NCI-H774 (cell line): ENCODE results near the gene ABI3BP.

Experiments used
- DNase-seq: peaks from one replicate; lab custom pipeline; 2025; lab: John Stamatoyannopoulos, UW

Gene ABI3BP

GRCh38 chr3:100941041-100941440 is 52.2 kb downstream of the ABI3BP start:
- DNase-seq: no peak

DNA sequence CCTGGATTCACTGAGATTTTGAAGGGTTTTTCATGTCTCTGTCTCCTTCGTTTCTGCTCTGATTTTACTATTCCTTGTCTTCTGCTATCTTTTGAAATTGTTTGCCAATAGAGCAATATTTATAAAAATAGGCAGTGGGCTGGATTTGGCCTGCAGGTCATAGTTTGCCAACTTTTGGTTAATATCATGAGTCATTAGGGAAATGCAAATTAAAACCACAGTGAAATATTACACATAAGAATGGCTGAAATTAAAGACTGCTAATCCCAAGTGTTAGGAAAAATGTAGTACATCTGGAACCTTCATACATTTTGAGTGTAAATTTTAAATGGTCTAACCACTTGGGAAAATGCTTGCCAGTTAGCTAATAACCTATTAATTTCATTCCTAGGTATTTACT is 56.3 kb downstream of the ABI3BP start:
- no peak for DNase-seq

- DNase-seq: no peak
Observed at GRCh38 chr3:100932491-100932890, 60.7 kb downstream of the ABI3BP start.

- DNase-seq: no peak
Observed at GRCh38 chr3:100928638-100929428, 64.4 kb downstream of the ABI3BP start.

GRCh38 chr3:100927775-100928174 is 65.4 kb downstream of the ABI3BP start:
- no peak for DNase-seq

DNA sequence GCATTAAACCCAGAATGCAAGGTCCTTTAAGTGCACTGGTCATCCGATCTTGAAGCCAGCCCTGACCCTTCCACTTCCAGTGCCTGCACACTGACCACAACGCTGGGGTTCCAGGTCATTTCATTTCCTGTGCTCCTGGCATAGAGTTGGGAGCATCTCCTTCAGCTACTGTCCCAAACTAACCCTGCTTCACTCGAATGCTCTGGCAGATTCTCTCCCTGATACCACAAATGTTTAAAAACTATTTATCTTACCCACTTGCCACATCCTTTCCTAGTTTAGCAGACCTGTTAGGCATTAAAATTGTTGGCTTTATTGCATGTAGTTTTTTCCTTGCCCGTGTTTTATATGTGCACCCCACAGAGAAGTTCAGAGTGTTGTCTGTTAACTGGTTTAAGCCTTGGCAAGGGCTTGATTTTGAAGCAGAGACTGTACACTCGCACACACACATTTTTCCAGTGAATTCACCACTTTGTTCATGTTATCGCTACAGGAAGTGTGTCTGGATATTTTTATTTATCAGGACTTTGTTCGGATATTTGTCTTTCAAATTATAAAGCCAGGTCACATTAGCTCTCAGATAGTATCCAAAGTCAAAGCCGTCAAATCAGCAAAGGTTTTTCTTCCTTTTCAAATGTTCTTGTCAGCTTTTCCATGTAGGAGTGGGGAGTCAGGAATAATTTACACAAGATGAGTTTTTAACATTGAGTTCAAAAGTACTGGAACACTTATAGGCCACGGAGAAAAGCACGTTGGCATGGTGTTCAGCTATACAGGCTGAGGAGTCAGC is 77.3 kb downstream of the ABI3BP start:
- no peak for DNase-seq

DNA sequence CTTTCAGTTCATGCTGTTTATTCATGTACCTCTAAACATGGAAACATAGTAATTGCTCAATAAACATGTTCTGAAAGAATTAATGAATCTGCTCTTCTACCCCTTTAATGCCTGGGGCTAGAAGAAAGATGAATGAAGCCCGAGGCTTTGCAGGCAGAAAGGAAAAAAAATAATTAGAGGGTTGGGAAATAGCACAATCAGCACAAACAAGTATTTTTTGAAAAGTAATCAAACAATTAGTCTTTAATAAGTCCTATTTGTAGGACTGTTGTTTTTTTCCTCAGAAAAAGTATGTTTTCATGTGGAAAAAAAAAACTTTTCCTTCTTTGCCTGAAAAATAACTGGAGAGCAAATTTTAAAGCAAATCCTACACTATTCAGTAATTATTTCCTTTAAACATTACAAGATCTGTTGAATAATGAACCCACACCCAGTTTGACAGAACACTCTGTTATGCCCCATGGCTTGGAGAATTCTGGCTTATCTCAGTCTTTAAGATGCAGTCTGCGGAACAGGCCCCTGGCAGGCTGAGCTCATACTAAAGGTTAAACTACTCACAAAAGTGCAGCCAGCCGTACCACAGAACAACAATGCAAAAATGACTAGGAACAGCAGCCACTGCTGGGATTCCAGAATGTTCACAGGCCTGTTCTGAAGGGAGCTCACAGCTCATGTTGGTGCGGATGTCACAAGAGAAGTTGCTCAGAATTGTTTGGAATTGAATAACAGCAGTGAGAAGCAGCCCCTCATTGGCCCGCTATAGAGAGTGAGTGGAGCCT is 79.2 kb downstream of the ABI3BP start:
- DNase-seq: no peak

- DNase-seq: no peak
Observed at GRCh38 chr3:100912976-100913545, 80.2 kb downstream of the ABI3BP start.

- no peak for DNase-seq
Observed at GRCh38 chr3:100912571-100912970, 80.7 kb downstream of the ABI3BP start.

DNA sequence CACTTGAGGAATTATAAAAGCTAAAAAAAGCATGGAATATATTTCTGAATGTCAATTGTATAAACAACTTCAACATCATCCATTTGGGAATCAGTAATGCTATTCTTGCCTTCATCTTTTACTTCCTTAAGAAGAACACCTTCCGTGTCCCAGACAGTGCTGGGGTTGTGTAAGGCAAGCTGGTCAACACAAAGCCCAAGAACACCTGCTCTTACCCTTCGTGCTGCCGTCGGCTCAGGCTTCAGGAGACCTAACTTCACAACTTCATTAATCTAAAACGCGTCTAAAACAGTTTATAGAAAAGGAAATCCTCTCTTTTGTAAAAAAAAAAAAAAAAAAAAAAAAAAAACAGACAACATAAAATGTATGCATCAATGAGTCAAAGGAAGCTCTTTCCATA is 81.3 kb downstream of the ABI3BP start:
- DNase-seq: no peak

GRCh38 chr3:100910986-100911385 is 82.2 kb downstream of the ABI3BP start:
- DNase-seq: no peak

DNA sequence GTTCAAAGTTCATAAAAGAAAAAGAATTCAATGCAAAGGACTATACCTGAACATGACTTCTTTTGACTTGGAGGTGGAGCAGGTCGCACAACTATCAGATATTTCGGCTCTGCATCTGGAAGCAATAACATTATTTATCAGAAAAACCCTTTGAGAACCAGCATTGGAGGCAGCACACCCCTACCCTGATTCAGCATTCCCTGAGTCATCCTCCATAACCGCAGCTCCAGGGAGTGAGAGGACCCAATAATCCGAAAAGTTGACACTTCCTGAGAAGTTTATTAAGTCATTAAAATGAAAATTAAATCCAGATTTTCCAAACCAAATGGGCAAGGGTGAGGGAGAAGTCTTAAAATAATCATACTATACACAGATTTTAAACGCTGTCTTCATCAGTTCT is 90.6 kb downstream of the ABI3BP start:
- DNase-seq: no peak

DNA sequence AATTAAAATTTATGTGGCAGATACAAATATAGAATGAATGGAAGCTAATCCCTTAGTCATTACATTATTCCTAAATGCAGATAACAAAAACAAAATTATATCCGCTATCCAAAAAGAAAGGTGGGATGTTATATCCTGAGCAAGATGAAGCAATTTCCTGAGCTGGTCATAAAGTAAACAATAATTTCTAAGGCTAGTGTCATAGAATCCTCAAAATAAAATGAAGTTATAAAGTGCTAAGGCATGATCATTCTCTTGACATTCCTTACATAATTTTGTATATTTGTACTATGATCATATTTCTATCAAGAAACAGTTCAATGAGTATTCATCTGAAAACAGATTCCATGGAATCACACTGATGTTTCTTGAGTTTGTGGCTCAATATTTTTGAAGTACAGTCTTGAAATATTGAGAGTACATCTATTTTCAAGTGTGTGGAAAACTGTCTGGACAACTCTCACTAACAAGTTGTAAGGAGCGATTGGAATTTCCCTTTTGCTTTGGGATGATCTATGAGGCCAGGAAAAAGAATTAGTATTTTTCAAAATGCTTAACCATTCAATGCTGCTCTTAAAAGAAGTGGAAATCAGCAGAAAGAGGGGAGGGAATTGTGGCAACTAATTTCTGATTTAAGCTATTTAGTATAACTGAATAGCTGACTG is 92.4 kb downstream of the ABI3BP start:
- no peak for DNase-seq

- no peak for DNase-seq
Observed at GRCh38 chr3:100899440-100900091, 93.7 kb downstream of the ABI3BP start.

GRCh38 chr3:100898681-100899080 is 94.5 kb downstream of the ABI3BP start:
- DNase-seq: no peak

GRCh38 chr3:100896994-100897393 is 96.2 kb downstream of the ABI3BP start:
- DNase-seq: no peak

DNA sequence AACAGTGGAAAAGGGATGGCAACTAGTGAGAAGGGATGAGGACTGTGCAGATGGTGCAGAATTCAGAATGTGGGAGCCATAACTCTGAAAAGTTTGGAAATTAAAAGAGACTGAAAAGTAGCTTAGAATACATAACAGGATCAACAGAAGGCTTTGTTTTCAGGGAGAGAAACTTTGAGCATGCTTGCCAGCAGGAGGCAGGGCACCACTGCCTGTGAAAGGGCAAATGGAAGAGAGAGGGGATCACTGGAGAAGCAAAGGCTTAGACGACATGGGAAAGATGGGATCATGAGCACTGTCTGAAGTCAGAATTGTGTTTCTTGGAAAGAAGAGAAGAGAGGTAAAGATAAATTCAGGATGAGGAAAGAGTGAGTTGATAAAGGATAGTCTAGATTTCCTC is 99.6 kb downstream of the ABI3BP start:
- DNase-seq: no peak

DNA sequence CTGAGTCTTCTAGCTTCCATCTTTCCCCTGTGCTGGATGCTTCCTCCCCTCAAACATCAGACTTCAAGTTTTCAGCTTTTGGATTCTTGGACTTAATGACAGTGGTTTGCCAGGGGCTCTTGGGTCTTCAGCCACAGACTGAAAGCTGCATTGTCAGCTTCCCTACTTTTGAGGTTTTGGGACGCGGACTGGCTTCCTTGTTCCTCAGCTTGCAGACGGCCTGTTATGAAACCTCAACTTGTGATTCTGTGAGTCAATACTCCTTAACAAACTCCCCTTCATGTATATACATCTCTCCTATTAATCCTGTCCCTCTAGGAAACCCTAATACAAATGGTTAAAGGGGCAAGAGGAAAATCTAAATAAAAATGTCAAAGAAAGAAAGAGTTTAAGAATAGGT is 100.1 kb downstream of the ABI3BP start:
- DNase-seq: no peak

GRCh38 chr3:100891827-100892226 is 101.4 kb downstream of the ABI3BP start:
- DNase-seq: no peak

GRCh38 chr3:100891033-100891432 is 102.2 kb downstream of the ABI3BP start:
- no peak for DNase-seq

GRCh38 chr3:100888881-100889280 is 104.3 kb downstream of the ABI3BP start:
- no peak for DNase-seq
